Liver (tissue), 9 donors: ENCODE results near the gene HLTF. TPM values are rescaled to one million over a fixed set of nuclear protein-coding genes. Genes with fewer than 3 reads are reported as not detected.

Source experiments
- DNase-seq: peaks from one replicate; pipeline ENCODE4 v3.0.0-alpha.2; 2017; ENCODE audit warnings: low spot score
- H3K27ac ChIP-seq, 2 donors: one replicate each; pipeline ENCODE4 v1.7.0; 2013; ENCODE audit warnings: inconsistent platforms in 2 of 2, low read length in 2 of 2, control low read depth in 1 of 2, low read depth in 1 of 2, mild to moderate bottlenecking in 1 of 2
- H3K27me3 ChIP-seq, 4 donors: one replicate each; pipeline versions ENCODE4 v1.6.1 to v1.7.0; 2013; ENCODE audit warnings: low read length in 3 of 4, inconsistent platforms in 1 of 4, mild to moderate bottlenecking in 1 of 4, moderate library complexity in 1 of 4; ENCODE audit not compliant: control insufficient read depth in 4 of 4, insufficient read depth in 4 of 4
- H3K36me3 ChIP-seq, 4 donors: one replicate each; pipeline versions ENCODE4 v1.6.1 to v1.7.0; 2013; ENCODE audit warnings: low read length in 3 of 4, mild to moderate bottlenecking in 3 of 4, low read depth in 1 of 4, moderate library complexity in 1 of 4; ENCODE audit not compliant: control insufficient read depth in 4 of 4, insufficient read depth in 3 of 4
- H3K4me1 ChIP-seq, 4 donors: one replicate each; pipeline versions ENCODE4 v1.6.1 to v1.7.0; 2013; ENCODE audit warnings: low read length in 3 of 4, mild to moderate bottlenecking in 3 of 4, moderate library complexity in 1 of 4; ENCODE audit not compliant: control insufficient read depth in 4 of 4, insufficient read depth in 4 of 4
- H3K4me3 ChIP-seq, 3 donors: one replicate each; pipeline versions ENCODE4 v1.6.1 to v1.7.0; 2013; ENCODE audit warnings: low read length in 3 of 3, control low read depth in 1 of 3, low read depth in 1 of 3, mild to moderate bottlenecking in 1 of 3
- H3K9ac ChIP-seq, 2 donors: one replicate each; pipeline ENCODE4 v1.7.0; 2013; ENCODE audit warnings: low read length in 2 of 2, mild to moderate bottlenecking in 2 of 2, moderate library complexity in 2 of 2, control low read depth in 1 of 2, low read depth in 1 of 2
- H3K9me3 ChIP-seq, 4 donors: one replicate each; pipeline versions ENCODE4 v1.6.1 to v1.7.0; 2013; ENCODE audit warnings: low read length in 3 of 4; ENCODE audit not compliant: control insufficient read depth in 4 of 4
- CTCF ChIP-seq: fragments of 150-350 bp; IDR thresholded peaks from 2 replicates; pipeline ENCODE4 v1.5.1; 2017; ENCODE audit warnings: improper control_type of control experiment, low read depth, low read length; ENCODE audit not compliant: missing input control
- EGR1 ChIP-seq, 2 donors: IDR thresholded peaks; 2 replicates each; pipeline ENCODE4 v1.6.1; 2016 to 2018; ENCODE audit warnings: antibody characterized with exemption in 2 of 2, low read depth in 2 of 2
- FOXA1 ChIP-seq: IDR thresholded peaks from 2 replicates; pipeline ENCODE4 v1.6.1; 2016; ENCODE audit warnings: antibody characterized with exemption
- FOXA2 ChIP-seq: IDR thresholded peaks from 2 replicates; pipeline ENCODE4 v1.6.1; 2016; ENCODE audit warnings: antibody characterized with exemption
- GABPA ChIP-seq, 2 donors: IDR thresholded peaks in 1 of 2; conservative IDR thresholded peaks in 1 of 2; 2 replicates each; pipeline ENCODE4 v1.6.1; 2016; ENCODE audit warnings: antibody characterized with exemption in 2 of 2, mild to moderate bottlenecking in 1 of 2, moderate library complexity in 1 of 2
- HNF4A ChIP-seq, 2 donors: conservative IDR thresholded peaks; 2 replicates each; pipeline ENCODE4 v1.6.1; 2016; ENCODE audit warnings: antibody characterized with exemption in 2 of 2, mild to moderate bottlenecking in 2 of 2
- HNF4G ChIP-seq: IDR thresholded peaks from 2 replicates; pipeline ENCODE4 v1.6.1; 2016; ENCODE audit warnings: antibody characterized with exemption
- JUND ChIP-seq, 2 donors: IDR thresholded peaks; 2 replicates each; pipeline ENCODE4 v1.6.1; 2016; ENCODE audit warnings: antibody characterized with exemption in 2 of 2
- NR2F2 ChIP-seq: IDR thresholded peaks from 2 replicates; pipeline ENCODE4 v1.6.1; 2016; ENCODE audit warnings: antibody characterized with exemption
- RAD21 ChIP-seq, 2 donors: IDR thresholded peaks; 2 replicates each; pipeline ENCODE4 v1.6.1; 2016; ENCODE audit warnings: antibody characterized with exemption in 2 of 2, mild to moderate bottlenecking in 2 of 2
- RXRA ChIP-seq, 2 donors: IDR thresholded peaks; 2 replicates each; pipeline ENCODE4 v1.6.1; 2017 to 2018; ENCODE audit warnings: antibody characterized with exemption in 2 of 2, mild to moderate bottlenecking in 1 of 2
- SP1 ChIP-seq: IDR thresholded peaks from 2 replicates; pipeline ENCODE4 v1.6.1; 2018; ENCODE audit warnings: antibody characterized with exemption, mild to moderate bottlenecking
- TAF1 ChIP-seq: conservative IDR thresholded peaks from 2 replicates; pipeline ENCODE4 v1.6.1; 2016; ENCODE audit warnings: antibody characterized with exemption, mild to moderate bottlenecking
- YY1 ChIP-seq: IDR thresholded peaks from 2 replicates; pipeline ENCODE4 v1.6.1; 2016; ENCODE audit warnings: antibody characterized with exemption, mild to moderate bottlenecking
- WGBS: extraction: QIAGEN DNeasy Blood & Tissue Kit; methylation state at CpG from one replicate; pipeline ENCODE4 v1.1.7; 2013; 5-methylcytosine and 5-hydroxymethylcytosine counted together
- polyA plus RNA-seq, 2 donors: library from polyadenylated mRNA; stranded (reverse) in 1 of 2; unstranded in 1 of 2; fragments of 200-250 nt in 1 of 2; fragments of >200 nt in 1 of 2; fragmentation: Nextera tagmentation in 1 of 2; extraction: Ambion mirVana in 1 of 2; gene quantifications; one replicate each; pipeline versions ENCODE4 v1.2.1 to v1.2.3, GENCODE V29; 2013 to 2015
- total RNA-seq, 2 donors: library from RNA; depleted of rRNA; stranded (reverse); fragments of >200 nt; gene quantifications; one replicate each; pipeline ENCODE4 v1.2.3, GENCODE V29; 2014
- TF ChIP-seq, protein P1 (sequence below): IDR thresholded peaks from 2 replicates; pipeline ENCODE4 v1.6.1; 2016; ENCODE audit warnings: antibody characterized with exemption
- TF ChIP-seq, protein P2 (sequence below): IDR thresholded peaks from 2 replicates; pipeline ENCODE4 v1.6.1; 2016; ENCODE audit warnings: antibody characterized with exemption
- donor health status: healthy.
- donor health status: healthy.
- donor health status: healthy.
- donor health status: healthy.
- donor health status: healthy.

Gene HLTF
- total and polyA plus RNA-seq, 4 donors = 4.1 to 31.7 (median 17.0) TPM

- TF ChIP-seq FOXA2 (no peak), RAD21 (IDR thresholded peaks at IDR 0.05) (no peak), HNF4A (conservative IDR thresholded peaks at IDR 0.05) (no peak)
- Histone ChIP-seq H3K4me1 (no peaks in the 10 kb centered on the region), H3K9ac (no peak overlapping the region), H3K4me3 (no peak overlapping the region), H3K36me3 (peaks cover 1 to 13% (median 6%) of the 10 kb centered on the region in 4 donors), H3K27me3 (no peaks in the 10 kb centered on the region), H3K9me3 (no peaks in the 10 kb centered on the region), H3K27ac (no peak overlapping the region)
- no peak for DNase-seq
- 92% methylated on average over 1 of the region's 1 CpG for WGBS
Measured at GRCh38 chr3:149058602-149059001, 27.7 kb downstream of the HLTF start.

- Histone ChIP-seq H3K27ac (no peak overlapping the region), H3K36me3 (peaks cover 3 to 17% (median 6%) of the 10 kb centered on the region in 4 donors), H3K27me3 (no peaks in the 10 kb centered on the region), H3K9me3 (no peaks in the 10 kb centered on the region), H3K4me3 (no peak overlapping the region), H3K4me1 (no peaks in the 10 kb centered on the region), H3K9ac (no peak overlapping the region)
- no peak for TF ChIP-seq EGR1 (IDR thresholded peaks at IDR 0.05; ENCODE audit: low read depth in 2 of 2)
- no peak for TF ChIP-seq HNF4A (conservative IDR thresholded peaks at IDR 0.05)
- TF ChIP-seq, protein P1, sequence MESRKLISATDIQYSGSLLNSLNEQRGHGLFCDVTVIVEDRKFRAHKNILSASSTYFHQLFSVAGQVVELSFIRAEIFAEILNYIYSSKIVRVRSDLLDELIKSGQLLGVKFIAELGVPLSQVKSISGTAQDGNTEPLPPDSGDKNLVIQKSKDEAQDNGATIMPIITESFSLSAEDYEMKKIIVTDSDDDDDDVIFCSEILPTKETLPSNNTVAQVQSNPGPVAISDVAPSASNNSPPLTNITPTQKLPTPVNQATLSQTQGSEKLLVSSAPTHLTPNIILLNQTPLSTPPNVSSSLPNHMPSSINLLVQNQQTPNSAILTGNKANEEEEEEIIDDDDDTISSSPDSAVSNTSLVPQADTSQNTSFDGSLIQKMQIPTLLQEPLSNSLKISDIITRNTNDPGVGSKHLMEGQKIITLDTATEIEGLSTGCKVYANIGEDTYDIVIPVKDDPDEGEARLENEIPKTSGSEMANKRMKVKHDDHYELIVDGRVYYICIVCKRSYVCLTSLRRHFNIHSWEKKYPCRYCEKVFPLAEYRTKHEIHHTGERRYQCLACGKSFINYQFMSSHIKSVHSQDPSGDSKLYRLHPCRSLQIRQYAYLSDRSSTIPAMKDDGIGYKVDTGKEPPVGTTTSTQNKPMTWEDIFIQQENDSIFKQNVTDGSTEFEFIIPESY = no peak
- no peak for TF ChIP-seq GABPA (IDR thresholded peaks at IDR 0.05 in 1 of 2, conservative IDR thresholded peaks at IDR 0.05 in 1 of 2)
- TF ChIP-seq, protein P2, sequence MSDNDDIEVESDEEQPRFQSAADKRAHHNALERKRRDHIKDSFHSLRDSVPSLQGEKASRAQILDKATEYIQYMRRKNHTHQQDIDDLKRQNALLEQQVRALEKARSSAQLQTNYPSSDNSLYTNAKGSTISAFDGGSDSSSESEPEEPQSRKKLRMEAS = no peak
- TF ChIP-seq NR2F2 = no peak
- no peak for TF ChIP-seq FOXA1
- TF ChIP-seq RAD21 (IDR thresholded peaks at IDR 0.05) = no peak
- TF ChIP-seq RXRA (IDR thresholded peaks at IDR 0.05) = no peak
- TF ChIP-seq TAF1 = no peak
- no peak for TF ChIP-seq YY1
- no peak for TF ChIP-seq FOXA2
- TF ChIP-seq SP1 = no peak
- TF ChIP-seq CTCF = no peak
- TF ChIP-seq JUND (IDR thresholded peaks at IDR 0.05) = no peak
- WGBS = 100% methylated on average over 1 of the region's 1 CpG
- DNase-seq = no peak
Measured at GRCh38 chr3:149058198-149058597, 28.1 kb downstream of the HLTF start.

- no peak for DNase-seq
- no peak for TF ChIP-seq JUND (IDR thresholded peaks at IDR 0.05)
- no peak for TF ChIP-seq CTCF
- no peak for TF ChIP-seq GABPA (IDR thresholded peaks at IDR 0.05 in 1 of 2, conservative IDR thresholded peaks at IDR 0.05 in 1 of 2)
- no peak for TF ChIP-seq HNF4G
- TF ChIP-seq TAF1 = no peak
- H3K9ac ChIP-seq = no peak overlapping the region
- WGBS = 78% methylated on average over 3 of the region's 3 CpGs
- H3K9me3 ChIP-seq = no peaks in the 10 kb centered on the region
- H3K27me3 ChIP-seq = no peaks in the 10 kb centered on the region
- peaks cover 2 to 13% (median 6%) of the 10 kb centered on the region in 4 donors for H3K36me3 ChIP-seq
- no peak overlapping the region for H3K27ac ChIP-seq
- H3K4me1 ChIP-seq = no peaks in the 10 kb centered on the region
- H3K4me3 ChIP-seq = no peak overlapping the region
Measured at GRCh38 chr3:149055575-149055974, 30.8 kb downstream of the HLTF start.
